HEK293 (cell line): ENCODE results near the gene SCAND1.

Experiments used
- CTCF ChIA-PET: fragments of 350-600 bp; formaldehyde crosslinking; extraction: SDS; loops from one replicate; lab custom pipeline; 2021; ENCODE audit warnings: antibody characterized with exemption; lab: Yijun Ruan, JAX
- POLR2A ChIA-PET: fragments of 300-600 bp; formaldehyde crosslinking; extraction: SDS; loops from one replicate; lab custom pipeline; 2020; ENCODE audit warnings: antibody characterized with exemption, inconsistent platforms; lab: Yijun Ruan, JAX
- H3K27ac ChIP-seq: fragments of 200-500 bp; sonication (Bioruptor generic); 2 replicates; pipeline ENCODE4 v1.5.1; 2014; ENCODE audit warnings: low read depth, low read length, control low read depth, inconsistent platforms; ENCODE audit errors: extremely low read depth
- H3K36me3 ChIP-seq, 2 experiments: fragments of 200-500 bp in 1 of 2; sonication (Bioruptor generic) in 1 of 2; 1 replicate in 1 of 2; 2 replicates in 1 of 2; pipeline ENCODE4 v1.5.1; 2014 to 2017; ENCODE audit warnings: inconsistent platforms in 2 of 2, low read length in 2 of 2; ENCODE audit not compliant: control insufficient read depth in 2 of 2, insufficient read depth in 1 of 2
- H3K4me1 ChIP-seq: fragments of 200-500 bp; sonication (Bioruptor generic); 2 replicates; pipeline ENCODE4 v1.5.1; 2014; ENCODE audit warnings: mild to moderate bottlenecking, low read length, inconsistent platforms; ENCODE audit not compliant: control insufficient read depth, insufficient read depth
- H3K4me3 ChIP-seq: 2 replicates; pipeline ENCODE4 v1.5.1; 2011; ENCODE audit warnings: low read depth, mild to moderate bottlenecking, control low read depth, low read length, moderate library complexity
- H3K9me3 ChIP-seq: fragments of 200-500 bp; sonication (Bioruptor generic); 2 replicates; pipeline ENCODE4 v1.5.1; 2014; ENCODE audit warnings: low read depth, low read length, inconsistent platforms; ENCODE audit not compliant: control insufficient read depth, insufficient read depth
- GLI2 ChIP-seq: fragments of 450-650 bp; formaldehyde crosslinking; IDR thresholded peaks from 2 replicates; pipeline ENCODE4; 2017; ENCODE audit warnings: missing biosample characterization, missing genetic modification characterization, low read depth, borderline replicate concordance
- GLI4 ChIP-seq: fragments of 450-650 bp; formaldehyde crosslinking; IDR thresholded peaks from 2 replicates; pipeline ENCODE4 v1.5.1; 2016; ENCODE audit warnings: missing biosample characterization, missing genetic modification characterization
- KLF1 ChIP-seq: fragments of 450-650 bp; formaldehyde crosslinking; IDR thresholded peaks from 2 replicates; pipeline ENCODE4 v1.5.1; 2016; ENCODE audit warnings: missing biosample characterization, missing genetic modification characterization
- KLF10 ChIP-seq: fragments of 450-650 bp; IDR thresholded peaks from 2 replicates; pipeline ENCODE4 v1.5.1; 2018; ENCODE audit warnings: missing biosample characterization, mild to moderate bottlenecking, missing genetic modification characterization
- KLF8 ChIP-seq: fragments of 450-650 bp; formaldehyde crosslinking; IDR thresholded peaks from 2 replicates; pipeline ENCODE4 v1.5.1; 2016; ENCODE audit warnings: missing biosample characterization, missing genetic modification characterization
- ZNF112 ChIP-seq: fragments of 450-650 bp; formaldehyde crosslinking; IDR thresholded peaks from 2 replicates; pipeline ENCODE4 v1.5.0; 2017; ENCODE audit warnings: missing biosample characterization, missing genetic modification characterization
- ZNF155 ChIP-seq: fragments of 450-650 bp; formaldehyde crosslinking; IDR thresholded peaks from 2 replicates; pipeline ENCODE4 v1.5.1; 2016; ENCODE audit warnings: missing biosample characterization, missing genetic modification characterization
- ZNF157 ChIP-seq: fragments of 450-650 bp; formaldehyde crosslinking; IDR thresholded peaks from 2 replicates; pipeline ENCODE4 v1.5.1; 2016; ENCODE audit warnings: missing biosample characterization, missing genetic modification characterization
- ZNF2 ChIP-seq: fragments of 450-650 bp; formaldehyde crosslinking; IDR thresholded peaks from 2 replicates; pipeline ENCODE4 v1.5.1; 2016; ENCODE audit warnings: missing biosample characterization, missing genetic modification characterization
- ZNF221 ChIP-seq: fragments of 450-650 bp; formaldehyde crosslinking; IDR thresholded peaks from 2 replicates; pipeline ENCODE4 v1.5.1; 2017; ENCODE audit warnings: missing biosample characterization, missing genetic modification characterization, borderline replicate concordance
- ZNF223 ChIP-seq: fragments of 450-650 bp; formaldehyde crosslinking; IDR thresholded peaks from 2 replicates; pipeline ENCODE4 v1.5.1; 2016; ENCODE audit warnings: missing biosample characterization, missing genetic modification characterization
- ZNF274 ChIP-seq, 2 experiments: fragments of 200-500 bp in 1 of 2; fragments of 450-650 bp in 1 of 2; sonication (Bioruptor generic) in 1 of 2; formaldehyde crosslinking in 1 of 2; IDR thresholded peaks; 2 replicates each; pipeline versions ENCODE4 v1.5.1 to v1.6.1; 2014 to 2016; ENCODE audit warnings: borderline replicate concordance in 1 of 2, inconsistent platforms in 1 of 2, low read length in 1 of 2, missing biosample characterization in 1 of 2, missing genetic modification characterization in 1 of 2
- ZNF292 ChIP-seq: fragments of 450-650 bp; formaldehyde crosslinking; IDR thresholded peaks from 2 replicates; pipeline ENCODE4 v1.5.1; 2016; ENCODE audit warnings: low read depth, missing biosample characterization, missing genetic modification characterization, borderline replicate concordance
- ZNF335 ChIP-seq: fragments of 450-650 bp; formaldehyde crosslinking; conservative IDR thresholded peaks from 2 replicates; pipeline ENCODE4 v1.5.1; 2016; ENCODE audit warnings: missing biosample characterization, missing genetic modification characterization
- ZNF394 ChIP-seq: fragments of 450-650 bp; formaldehyde crosslinking; IDR thresholded peaks from 2 replicates; pipeline ENCODE4 v1.5.1; 2016; ENCODE audit warnings: missing biosample characterization, missing genetic modification characterization, mild to moderate bottlenecking, moderate library complexity, borderline replicate concordance
- ZNF48 ChIP-seq: fragments of 450-650 bp; formaldehyde crosslinking; IDR thresholded peaks from 2 replicates; pipeline ENCODE4 v1.5.1; 2016; ENCODE audit warnings: missing biosample characterization, missing genetic modification characterization
- ZNF488 ChIP-seq: fragments of 450-650 bp; formaldehyde crosslinking; IDR thresholded peaks from 2 replicates; pipeline ENCODE4 v1.5.1; 2016; ENCODE audit warnings: missing biosample characterization, missing genetic modification characterization
- ZNF521 ChIP-seq: fragments of 450-650 bp; formaldehyde crosslinking; IDR thresholded peaks from 2 replicates; pipeline ENCODE4 v1.5.1; 2017; ENCODE audit warnings: missing biosample characterization, mild to moderate bottlenecking, missing genetic modification characterization
- ZNF560 ChIP-seq: fragments of 450-650 bp; formaldehyde crosslinking; IDR thresholded peaks from 2 replicates; pipeline ENCODE4 v1.5.1; 2017; ENCODE audit warnings: missing biosample characterization, missing genetic modification characterization, borderline replicate concordance
- ZNF654 ChIP-seq: fragments of 450-650 bp; formaldehyde crosslinking; IDR thresholded peaks from 2 replicates; pipeline ENCODE4 v1.5.1; 2016; ENCODE audit warnings: low read depth, missing biosample characterization, missing genetic modification characterization
- ZNF664 ChIP-seq: fragments of 450-650 bp; formaldehyde crosslinking; IDR thresholded peaks from 2 replicates; pipeline ENCODE4 v1.5.1; 2016; ENCODE audit warnings: missing biosample characterization, missing genetic modification characterization
- TF ChIP-seq, protein P1 (sequence below): fragments of 450-650 bp; formaldehyde crosslinking; conservative IDR thresholded peaks from 2 replicates; pipeline ENCODE4 v1.5.1; 2016; ENCODE audit warnings: low read depth, missing biosample characterization, missing genetic modification characterization
- TF ChIP-seq, protein P2 (sequence below): fragments of 450-650 bp; formaldehyde crosslinking; IDR thresholded peaks from 2 replicates; pipeline ENCODE4 v1.5.1; 2016; ENCODE audit warnings: missing biosample characterization, missing genetic modification characterization
- TF ChIP-seq, protein P3 (sequence below): fragments of 450-650 bp; IDR thresholded peaks from 2 replicates; pipeline ENCODE4 v1.5.1; 2018; ENCODE audit warnings: missing biosample characterization, missing genetic modification characterization

The SCAND1 gene

DNA sequence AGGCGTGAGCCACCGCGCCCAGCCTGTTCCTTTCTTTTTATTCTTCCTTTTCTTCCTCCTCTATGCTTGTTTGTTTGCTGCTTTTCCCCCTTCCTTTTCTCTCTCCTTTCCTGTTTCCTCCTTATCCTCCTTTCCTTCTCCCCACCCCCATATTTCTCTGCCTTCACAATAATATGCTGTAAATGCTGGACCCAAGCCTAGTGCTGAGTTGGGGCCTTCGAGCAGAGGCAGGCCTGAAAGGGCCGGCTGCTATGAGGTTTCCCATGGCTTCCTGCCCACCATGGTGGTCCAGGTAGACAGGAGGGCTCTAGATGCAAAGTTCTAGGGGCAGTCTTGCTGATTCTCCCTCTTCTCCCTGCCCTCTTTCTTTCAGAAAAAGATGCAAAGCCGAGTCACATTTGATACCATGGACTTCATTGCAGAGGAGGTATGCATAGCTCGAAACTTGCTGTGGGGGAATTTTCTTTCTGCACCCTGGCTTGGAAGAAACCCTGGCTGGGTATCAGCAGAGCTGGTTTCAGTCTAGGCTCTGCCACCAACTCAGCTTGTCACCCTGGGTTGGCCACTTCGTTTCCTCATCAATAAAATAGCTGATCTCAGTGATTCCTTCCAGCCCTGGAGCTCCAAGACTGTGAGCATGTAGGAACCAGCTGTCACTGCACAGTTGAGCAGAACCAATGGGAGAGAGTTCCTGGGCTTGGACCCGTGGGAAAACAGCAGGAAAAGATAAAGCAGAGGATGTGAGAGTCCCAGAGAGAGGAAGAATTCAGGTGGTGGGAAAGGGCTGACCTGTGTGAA is 21.5 kb upstream of the SCAND1 start:
- Histone ChIP-seq H3K4me1 (no peaks in the 10 kb centered on the region), H3K4me3 (no peak overlapping the region), H3K27ac (no peak overlapping the region), H3K36me3 (no peaks in the 10 kb centered on the region), H3K9me3 (no peaks in the 10 kb centered on the region)
- POLR2A ChIA-PET: interaction anchor here (0.6 kb wide), 1 partner anchor 13 kb away, joined by 6 read pairs; no protein-coding TSS in a partner anchor
- CTCF ChIA-PET: interaction anchor here (1.1 to 10.0 kb wide), 3 partner anchors 17 to 162 kb away, joined by 3 to 97 read pairs (median 5); partner anchors contain the start of gene SCAND1
- TF ChIP-seq ZNF48 (tag by site-specific recombination) (no peak), ZNF394 (tag by site-specific recombination) (no peak)

GRCh38 chr20:35974256-35974655 is 20.0 kb upstream of the SCAND1 start:
- POLR2A ChIA-PET: no interaction called here
- H3K4me3 ChIP-seq: no peak overlapping the region
- no peaks in the 10 kb centered on the region for H3K36me3 ChIP-seq
- H3K27ac ChIP-seq: no peak overlapping the region
- CTCF ChIA-PET: no interaction called here
- H3K4me1 ChIP-seq: no peaks in the 10 kb centered on the region
- TF ChIP-seq ZNF560 (tag by site-specific recombination): no peak
- no peak for TF ChIP-seq ZNF221 (tag by site-specific recombination)
- no peak for TF ChIP-seq ZNF2
- no peak for TF ChIP-seq ZNF654 (tag by site-specific recombination)
- TF ChIP-seq GLI4: no peak
- no peak for TF ChIP-seq ZNF274 (IDR thresholded peaks at IDR 0.05; ENCODE audit: low read length)
- no peak for TF ChIP-seq ZNF274 (tag by site-specific recombination; IDR thresholded peaks at IDR 0.05; ENCODE audit: borderline replicate concordance)
- TF ChIP-seq ZNF292 (tag by site-specific recombination): no peak
- TF ChIP-seq ZNF488 (tag by site-specific recombination): no peak
- TF ChIP-seq ZNF157 (tag by site-specific recombination): no peak
- TF ChIP-seq, protein P1, sequence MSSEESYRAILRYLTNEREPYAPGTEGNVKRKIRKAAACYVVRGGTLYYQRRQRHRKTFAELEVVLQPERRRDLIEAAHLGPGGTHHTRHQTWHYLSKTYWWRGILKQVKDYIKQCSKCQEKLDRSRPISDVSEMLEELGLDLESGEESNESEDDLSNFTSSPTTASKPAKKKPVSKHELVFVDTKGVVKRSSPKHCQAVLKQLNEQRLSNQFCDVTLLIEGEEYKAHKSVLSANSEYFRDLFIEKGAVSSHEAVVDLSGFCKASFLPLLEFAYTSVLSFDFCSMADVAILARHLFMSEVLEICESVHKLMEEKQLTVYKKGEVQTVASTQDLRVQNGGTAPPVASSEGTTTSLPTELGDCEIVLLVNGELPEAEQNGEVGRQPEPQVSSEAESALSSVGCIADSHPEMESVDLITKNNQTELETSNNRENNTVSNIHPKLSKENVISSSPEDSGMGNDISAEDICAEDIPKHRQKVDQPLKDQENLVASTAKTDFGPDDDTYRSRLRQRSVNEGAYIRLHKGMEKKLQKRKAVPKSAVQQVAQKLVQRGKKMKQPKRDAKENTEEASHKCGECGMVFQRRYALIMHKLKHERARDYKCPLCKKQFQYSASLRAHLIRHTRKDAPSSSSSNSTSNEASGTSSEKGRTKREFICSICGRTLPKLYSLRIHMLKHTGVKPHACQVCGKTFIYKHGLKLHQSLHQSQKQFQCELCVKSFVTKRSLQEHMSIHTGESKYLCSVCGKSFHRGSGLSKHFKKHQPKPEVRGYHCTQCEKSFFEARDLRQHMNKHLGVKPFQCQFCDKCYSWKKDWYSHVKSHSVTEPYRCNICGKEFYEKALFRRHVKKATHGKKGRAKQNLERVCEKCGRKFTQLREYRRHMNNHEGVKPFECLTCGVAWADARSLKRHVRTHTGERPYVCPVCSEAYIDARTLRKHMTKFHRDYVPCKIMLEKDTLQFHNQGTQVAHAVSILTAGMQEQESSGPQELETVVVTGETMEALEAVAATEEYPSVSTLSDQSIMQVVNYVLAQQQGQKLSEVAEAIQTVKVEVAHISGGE (tag by site-specific recombination): no peak
- H3K9me3 ChIP-seq: no peaks in the 10 kb centered on the region

DNA sequence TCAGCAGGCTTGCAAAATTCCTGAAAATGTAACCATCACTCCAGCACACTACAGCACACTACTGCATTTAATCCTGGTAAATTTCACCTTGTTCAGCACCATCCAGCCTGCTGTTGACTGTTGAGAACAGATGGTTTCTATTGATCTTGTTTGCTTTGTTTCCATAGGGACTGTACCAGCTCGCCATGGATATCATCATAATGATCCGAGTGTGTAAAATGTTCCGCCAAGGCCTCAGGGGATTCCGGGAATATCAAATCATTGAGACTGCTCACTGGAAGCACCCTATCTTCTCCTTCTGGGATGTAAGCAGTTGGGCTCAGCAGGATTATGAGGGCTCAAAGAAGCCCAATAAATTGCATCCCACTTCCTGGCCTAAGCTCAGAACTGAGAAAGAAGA is 18.2 kb upstream of the SCAND1 start:
- Histone ChIP-seq H3K4me3 (no peak overlapping the region), H3K27ac (no peak overlapping the region), H3K9me3 (no peaks in the 10 kb centered on the region), H3K4me1 (no peaks in the 10 kb centered on the region), H3K36me3 (no peaks in the 10 kb centered on the region)
- ChIA-PET POLR2A (no interaction called here), CTCF (interaction anchor here (0.6 kb wide), 2 partner anchors 166 to 474 kb away, joined by 3 to 5 read pairs; no protein-coding TSS in a partner anchor)
- TF ChIP-seq ZNF223 (tag by site-specific recombination) (no peak), ZNF112 (tag by site-specific recombination) (no peak), ZNF155 (no peak), GLI2 (tag by site-specific recombination) (no peak), ZNF521 (tag by site-specific recombination) (no peak), ZNF664 (tag by site-specific recombination) (no peak), KLF10 (tag by site-specific recombination) (no peak), KLF1 (tag by site-specific recombination) (no peak), ZNF335 (tag by site-specific recombination) (no peak), KLF8 (tag by site-specific recombination) (no peak)
- TF ChIP-seq, protein P2, sequence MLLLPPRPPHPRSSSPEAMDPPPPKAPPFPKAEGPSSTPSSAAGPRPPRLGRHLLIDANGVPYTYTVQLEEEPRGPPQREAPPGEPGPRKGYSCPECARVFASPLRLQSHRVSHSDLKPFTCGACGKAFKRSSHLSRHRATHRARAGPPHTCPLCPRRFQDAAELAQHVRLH (tag by site-specific recombination): no peak
- TF ChIP-seq, protein P3, sequence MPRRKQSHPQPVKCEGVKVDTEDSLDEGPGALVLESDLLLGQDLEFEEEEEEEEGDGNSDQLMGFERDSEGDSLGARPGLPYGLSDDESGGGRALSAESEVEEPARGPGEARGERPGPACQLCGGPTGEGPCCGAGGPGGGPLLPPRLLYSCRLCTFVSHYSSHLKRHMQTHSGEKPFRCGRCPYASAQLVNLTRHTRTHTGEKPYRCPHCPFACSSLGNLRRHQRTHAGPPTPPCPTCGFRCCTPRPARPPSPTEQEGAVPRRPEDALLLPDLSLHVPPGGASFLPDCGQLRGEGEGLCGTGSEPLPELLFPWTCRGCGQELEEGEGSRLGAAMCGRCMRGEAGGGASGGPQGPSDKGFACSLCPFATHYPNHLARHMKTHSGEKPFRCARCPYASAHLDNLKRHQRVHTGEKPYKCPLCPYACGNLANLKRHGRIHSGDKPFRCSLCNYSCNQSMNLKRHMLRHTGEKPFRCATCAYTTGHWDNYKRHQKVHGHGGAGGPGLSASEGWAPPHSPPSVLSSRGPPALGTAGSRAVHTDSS: no peak
